ENCODE measurements around the gene SEBOX.

- TF ChIP-seq CTCF (conservative IDR thresholded peaks at IDR 0.05; ENCODE audit: low read length) (no peak), EZH2phosphoT487 (IDR thresholded peaks at IDR 0.05; ENCODE audit: borderline replicate concordance) (no peak)
These were observed 37.9 kb downstream of the SEBOX start for GRCh38 chr17:28327031-28327607.
